Nephron (organoid): ENCODE data around the gene MTA1.

Experiments
- H3K27ac Mint-ChIP-seq, 3 experiments: 2 replicates each; pipeline ENCODE4 v1.8.0; 2020; ENCODE audit warnings: mixed read lengths in 3 of 3, mild to moderate bottlenecking in 2 of 3, moderate library complexity in 1 of 3
- H3K27me3 Mint-ChIP-seq: 2 replicates; pipeline ENCODE4 v1.8.0; 2021; ENCODE audit warnings: low read depth, mild to moderate bottlenecking, moderate library complexity, mixed read lengths
- H3K36me3 Mint-ChIP-seq: 2 replicates; pipeline ENCODE4 v1.8.0; 2020; ENCODE audit warnings: low read depth, mixed read lengths
- H3K4me1 Mint-ChIP-seq: 2 replicates; pipeline ENCODE4 v1.8.0; 2020; ENCODE audit warnings: mixed read lengths
- H3K4me3 Mint-ChIP-seq, 3 experiments: 2 replicates each; pipeline ENCODE4 v1.8.0; 2020; ENCODE audit warnings: mild to moderate bottlenecking in 3 of 3, mixed read lengths in 3 of 3, moderate library complexity in 2 of 3
- H3K9me3 Mint-ChIP-seq: 2 replicates; pipeline ENCODE4 v1.8.0; 2020; ENCODE audit warnings: mixed read lengths
- CTCF ChIP-seq, 3 experiments: fragments of 200-600 bp; sonication (generic); IDR thresholded peaks; one replicate each; pipeline ENCODE4 v1.5.0; 2021; ENCODE audit warnings: antibody characterized with exemption in 3 of 3; ENCODE audit not compliant: unreplicated experiment in 3 of 3

Gene MTA1

GRCh38 chr14:105477660-105478397 lies 58.2 kb downstream of the MTA1 start:
- Mint-ChIP-seq H3K27ac (peak overlapping the region in 1 of 3 experiments; percentile 35), H3K9me3 (no peaks in the 10 kb centered on the region), H3K4me3 (peak overlapping the region; percentile 65 to 75 (median 73)), H3K36me3 (no peaks in the 10 kb centered on the region), H3K27me3 (peaks cover 41% of the 10 kb centered on the region), H3K4me1 (peaks cover 25% of the 10 kb centered on the region)
- TF ChIP-seq CTCF (IDR thresholded peaks at IDR 0.05; ENCODE audit: unreplicated experiment in 3 of 3) = no peak

- H3K4me1 Mint-ChIP-seq = peaks cover 25% of the 10 kb centered on the region
- TF ChIP-seq CTCF (IDR thresholded peaks at IDR 0.05; ENCODE audit: unreplicated experiment in 3 of 3) = no peak
- no peaks in the 10 kb centered on the region for H3K9me3 Mint-ChIP-seq
- no peak overlapping the region for H3K27ac Mint-ChIP-seq
- peaks cover 44% of the 10 kb centered on the region for H3K27me3 Mint-ChIP-seq
- no peaks in the 10 kb centered on the region for H3K36me3 Mint-ChIP-seq
- no peak overlapping the region for H3K4me3 Mint-ChIP-seq
These were observed 59.0 kb downstream of the MTA1 start for GRCh38 chr14:105478398-105479251.

- Mint-ChIP-seq H3K27ac (no peak overlapping the region), H3K9me3 (no peaks in the 10 kb centered on the region), H3K27me3 (peaks cover 48% of the 10 kb centered on the region), H3K4me1 (peaks cover 30% of the 10 kb centered on the region), H3K4me3 (peak overlapping the region; percentile 38 to 58 (median 44)), H3K36me3 (no peaks in the 10 kb centered on the region)
- no peak for TF ChIP-seq CTCF (IDR thresholded peaks at IDR 0.05; ENCODE audit: unreplicated experiment in 3 of 3)
These were observed 60.0 kb downstream of the MTA1 start for GRCh38 chr14:105479431-105480158.

GRCh38 chr14:105480199-105480746 lies 60.6 kb downstream of the MTA1 start:
- H3K27me3 Mint-ChIP-seq = peaks cover 53% of the 10 kb centered on the region
- TF ChIP-seq CTCF (IDR thresholded peaks at IDR 0.05; ENCODE audit: unreplicated experiment in 3 of 3) = no peak
- H3K27ac Mint-ChIP-seq = peak overlapping the region in 2 of 3 experiments; percentile 95 to 97
- peak overlapping the region in 1 of 3 experiments; percentile 68 for H3K4me3 Mint-ChIP-seq
- H3K36me3 Mint-ChIP-seq = no peaks in the 10 kb centered on the region
- peaks cover 32% of the 10 kb centered on the region for H3K4me1 Mint-ChIP-seq
- no peaks in the 10 kb centered on the region for H3K9me3 Mint-ChIP-seq

GRCh38 chr14:105480807-105481801 lies 61.5 kb downstream of the MTA1 start:
- TF ChIP-seq CTCF (IDR thresholded peaks at IDR 0.05; ENCODE audit: unreplicated experiment in 3 of 3) = peak; percentile 99

More at GRCh38 chr14:105480807-105481801, 61.5 kb downstream of the MTA1 start:
- H3K27me3 Mint-ChIP-seq = peaks cover 61% of the 10 kb centered on the region
- H3K27ac Mint-ChIP-seq = peak overlapping the region; percentile 82 to 97 (median 95)
- H3K4me1 Mint-ChIP-seq = peaks cover 32% of the 10 kb centered on the region
- no peaks in the 10 kb centered on the region for H3K36me3 Mint-ChIP-seq
- no peaks in the 10 kb centered on the region for H3K9me3 Mint-ChIP-seq
- H3K4me3 Mint-ChIP-seq = peak overlapping the region; percentile 64 to 69 (median 68)
